ENCODE measurements around the gene HCFC1.

Gene HCFC1

GRCh38 chrX:153938226-153938786 is 33.3 kb downstream of the HCFC1 start:
- DNase-seq (ENCODE audit: low spot score): no peak

- DNase-seq (ENCODE audit: low spot score): no peak
Measured at GRCh38 chrX:153937056-153937455, 34.6 kb downstream of the HCFC1 start.

- DNase-seq (ENCODE audit: low spot score): no peak
Measured at GRCh38 chrX:153935326-153935851, 36.2 kb downstream of the HCFC1 start.

GRCh38 chrX:153934762-153935325 is 36.8 kb downstream of the HCFC1 start, which contains the start of gene NAA10:
NAA10 (minus strand) TSS chrX:153935037; CDS start chrX:153934904, 133 bp downstream.
- DNase-seq (ENCODE audit: low spot score): peak; percentile 75

- no peak for DNase-seq (ENCODE audit: low spot score)
Measured at GRCh38 chrX:153934148-153934761, 37.4 kb downstream of the HCFC1 start.

- DNase-seq (ENCODE audit: low spot score): no peak
Measured at GRCh38 chrX:153933748-153934147, 37.9 kb downstream of the HCFC1 start.

- no peak for DNase-seq (ENCODE audit: low spot score)
Measured at GRCh38 chrX:153932220-153932915, 39.2 kb downstream of the HCFC1 start.

- no peak for DNase-seq (ENCODE audit: low spot score)
Measured at GRCh38 chrX:153931748-153932147, 39.9 kb downstream of the HCFC1 start.

GRCh38 chrX:153931151-153931550 is 40.5 kb downstream of the HCFC1 start:
- DNase-seq (ENCODE audit: low spot score): no peak

- DNase-seq (ENCODE audit: low spot score): no peak
Measured at GRCh38 chrX:153930011-153930910, 41.4 kb downstream of the HCFC1 start.

GRCh38 chrX:153929576-153929975 is 42.0 kb downstream of the HCFC1 start:
- DNase-seq (ENCODE audit: low spot score): no peak

GRCh38 chrX:153928846-153929245 is 42.8 kb downstream of the HCFC1 start:
- DNase-seq (ENCODE audit: low spot score): no peak

GRCh38 chrX:153927922-153928760 is 43.5 kb downstream of the HCFC1 start:
- peak; percentile 93 for DNase-seq (ENCODE audit: low spot score)

GRCh38 chrX:153927672-153927921 is 44.0 kb downstream of the HCFC1 start:
- no peak for DNase-seq (ENCODE audit: low spot score)

- no peak for DNase-seq (ENCODE audit: low spot score)
Measured at GRCh38 chrX:153926858-153927671, 44.6 kb downstream of the HCFC1 start.

GRCh38 chrX:153926552-153926857 is 45.1 kb downstream of the HCFC1 start:
- no peak for DNase-seq (ENCODE audit: low spot score)

GRCh38 chrX:153925739-153926551 is 45.7 kb downstream of the HCFC1 start, which contains the start of gene ARHGAP4:
ARHGAP4 (minus strand) TSS chrX:153926264; CDS start chrX:153926202, 62 bp downstream.
- no peak for DNase-seq (ENCODE audit: low spot score)

GRCh38 chrX:153925387-153925738 is 46.3 kb downstream of the HCFC1 start:
- DNase-seq (ENCODE audit: low spot score): no peak

GRCh38 chrX:153924149-153924861 is 47.3 kb downstream of the HCFC1 start:
- DNase-seq (ENCODE audit: low spot score): no peak
